RWPE2 (cell line): ENCODE results near the gene SFTPB.
"Not testable (repeated sequence)": the region's sequence is repeated elsewhere in the genome, so short reads cannot be mapped to it uniquely, and the experiment has no call there.

ENCODE experiments used
- ATAC-seq: fragments of 200-7000 bp; cut with Tn5 transposase; 3 replicates; pipeline ENCODE4 v1.9.1; 2021; ENCODE audit warnings: low read depth
- DNase-seq: peaks from one replicate; pipeline ENCODE4 v3.0.0-alpha.2; 2020; ENCODE audit warnings: low spot score
- H3K27ac ChIP-seq: fragments of 450-650 bp; 2 replicates; pipeline ENCODE4 v1.5.1; 2017; ENCODE audit warnings: mild to moderate bottlenecking; ENCODE audit not compliant: poor library complexity, severe bottlenecking
- H3K27me3 ChIP-seq: fragments of 250-450 bp; sonication (Bioruptor Pico); 2 replicates; pipeline ENCODE4 v1.5.1; 2021; ENCODE audit warnings: mild to moderate bottlenecking, moderate library complexity; ENCODE audit not compliant: insufficient read depth, poor library complexity, severe bottlenecking
- H3K36me3 ChIP-seq: fragments of 250-450 bp; sonication (Bioruptor Pico); 2 replicates; pipeline ENCODE4 v1.5.1; 2020; ENCODE audit warnings: low read depth, mild to moderate bottlenecking, moderate library complexity
- H3K4me1 ChIP-seq: fragments of 250-450 bp; sonication (Bioruptor Pico); 2 replicates; pipeline ENCODE4 v1.5.1; 2021; ENCODE audit warnings: mild to moderate bottlenecking, moderate library complexity; ENCODE audit not compliant: insufficient read depth, poor library complexity, severe bottlenecking
- H3K4me3 ChIP-seq: fragments of 250-450 bp; sonication (Bioruptor Pico); 2 replicates; pipeline ENCODE4 v1.5.1; 2021; ENCODE audit warnings: mild to moderate bottlenecking, moderate library complexity; ENCODE audit not compliant: severe bottlenecking
- H3K9me3 ChIP-seq: fragments of 250-450 bp; sonication (Bioruptor Pico); 2 replicates; pipeline ENCODE4 v1.5.1; 2021; ENCODE audit warnings: mild to moderate bottlenecking, moderate library complexity; ENCODE audit not compliant: severe bottlenecking
- TF ChIP-seq, protein P1 (sequence below): fragments of 450-650 bp; IDR thresholded peaks from one replicate; pipeline ENCODE4 v1.5.1; 2017; ENCODE audit warnings: mild to moderate bottlenecking, moderate library complexity; ENCODE audit not compliant: poor library complexity, severe bottlenecking

Gene SFTPB

DNA sequence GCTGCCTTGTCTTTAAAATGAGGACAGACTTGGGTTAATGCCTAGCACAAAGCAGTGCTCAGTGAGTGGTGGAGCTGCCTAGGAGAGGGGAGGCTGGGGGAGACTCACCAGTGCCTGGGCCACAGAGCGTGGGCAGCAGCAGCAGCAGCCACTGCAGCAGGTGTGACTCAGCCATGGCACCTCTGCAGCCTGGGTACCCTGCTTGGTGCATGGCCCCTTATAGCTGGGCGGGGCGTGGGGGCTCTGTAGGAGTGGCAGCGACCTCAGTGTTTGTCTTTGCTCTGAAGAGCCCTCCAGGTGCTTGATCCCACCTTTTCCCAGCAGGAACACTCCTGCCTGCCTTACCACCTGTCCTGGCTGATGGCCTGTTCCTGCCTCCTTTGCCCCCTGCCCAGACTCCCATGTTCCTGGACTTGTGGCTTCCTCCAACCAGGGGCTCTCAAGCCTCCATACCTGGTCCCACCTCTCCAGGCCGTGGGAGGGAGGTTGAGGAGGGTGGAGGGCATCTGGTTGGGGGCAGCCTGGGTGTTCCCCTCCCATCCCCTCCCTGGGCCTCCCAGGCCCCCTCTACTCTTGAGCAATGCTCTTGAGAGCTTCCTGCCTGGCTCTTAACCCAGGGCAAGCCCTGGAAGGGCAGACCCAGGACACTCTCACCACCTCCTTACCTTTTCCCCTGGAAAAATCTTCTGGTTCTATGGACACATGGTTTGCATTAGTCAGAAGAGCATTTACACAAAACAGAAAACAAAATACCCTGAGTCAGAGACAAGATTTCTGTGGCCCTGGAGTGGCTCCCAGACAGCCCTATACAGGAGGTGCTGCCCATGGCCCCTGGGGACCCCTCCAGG is at the start of gene SFTPB:
Gene SFTPB, minus strand, starts transcription at position 191 of the 848 bp plus-strand sequence. Its CDS starts 16 bp downstream, at position 175.
- no peaks in the 10 kb centered on the region for H3K4me1 ChIP-seq
- H3K36me3 ChIP-seq, result no peaks in the 10 kb centered on the region
- TF ChIP-seq, protein P1, sequence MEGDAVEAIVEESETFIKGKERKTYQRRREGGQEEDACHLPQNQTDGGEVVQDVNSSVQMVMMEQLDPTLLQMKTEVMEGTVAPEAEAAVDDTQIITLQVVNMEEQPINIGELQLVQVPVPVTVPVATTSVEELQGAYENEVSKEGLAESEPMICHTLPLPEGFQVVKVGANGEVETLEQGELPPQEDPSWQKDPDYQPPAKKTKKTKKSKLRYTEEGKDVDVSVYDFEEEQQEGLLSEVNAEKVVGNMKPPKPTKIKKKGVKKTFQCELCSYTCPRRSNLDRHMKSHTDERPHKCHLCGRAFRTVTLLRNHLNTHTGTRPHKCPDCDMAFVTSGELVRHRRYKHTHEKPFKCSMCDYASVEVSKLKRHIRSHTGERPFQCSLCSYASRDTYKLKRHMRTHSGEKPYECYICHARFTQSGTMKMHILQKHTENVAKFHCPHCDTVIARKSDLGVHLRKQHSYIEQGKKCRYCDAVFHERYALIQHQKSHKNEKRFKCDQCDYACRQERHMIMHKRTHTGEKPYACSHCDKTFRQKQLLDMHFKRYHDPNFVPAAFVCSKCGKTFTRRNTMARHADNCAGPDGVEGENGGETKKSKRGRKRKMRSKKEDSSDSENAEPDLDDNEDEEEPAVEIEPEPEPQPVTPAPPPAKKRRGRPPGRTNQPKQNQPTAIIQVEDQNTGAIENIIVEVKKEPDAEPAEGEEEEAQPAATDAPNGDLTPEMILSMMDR, result no peak
- H3K4me3 ChIP-seq, result no peak within 1 kb of the TSS
- no peaks in the 10 kb centered on the region for H3K9me3 ChIP-seq
- ATAC-seq, result no peak
- H3K27me3 ChIP-seq, result no peaks in the 10 kb centered on the region
- no peak for DNase-seq
- H3K27ac ChIP-seq, result no peak within 1 kb of the TSS

DNA sequence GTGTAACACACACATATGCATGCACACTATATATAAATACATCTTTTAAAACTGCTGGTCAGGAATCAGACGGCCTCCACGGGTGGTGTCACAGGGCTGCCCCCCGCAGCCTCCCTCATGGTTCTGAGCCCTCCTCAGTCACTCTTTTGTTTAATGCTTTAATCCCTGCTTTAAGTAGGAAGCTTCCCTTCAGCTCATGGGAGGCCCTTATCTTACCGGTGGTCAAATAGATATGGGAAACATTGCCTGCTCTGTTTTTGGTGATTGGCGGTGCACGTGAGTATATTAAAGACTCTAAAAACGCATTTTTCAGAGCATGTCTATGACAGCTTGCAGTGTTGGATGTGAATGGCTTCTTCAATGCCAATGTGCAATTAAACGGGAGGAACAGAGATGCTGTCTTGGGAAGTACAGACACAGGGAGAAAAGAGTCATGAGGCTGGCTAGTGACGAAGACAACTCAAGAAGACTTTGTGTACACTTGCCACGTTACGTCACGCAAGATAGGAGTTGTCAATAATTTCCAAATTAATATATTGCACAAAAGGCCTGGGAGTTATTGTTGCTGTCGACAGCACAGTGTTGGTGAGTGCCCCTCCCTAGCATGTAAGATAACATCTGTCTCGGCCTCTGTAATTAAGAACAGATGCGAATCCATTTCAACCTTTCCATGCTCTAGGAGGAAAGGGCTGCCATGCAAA is 49.5 kb upstream of the SFTPB start:
- H3K4me1 ChIP-seq, result no peaks in the 10 kb centered on the region
- no peak for DNase-seq
- no peaks in the 10 kb centered on the region for H3K27me3 ChIP-seq
- no peaks in the 10 kb centered on the region for H3K9me3 ChIP-seq
- H3K27ac ChIP-seq, result no peak overlapping the region
- no peaks in the 10 kb centered on the region for H3K36me3 ChIP-seq
- no peak for ATAC-seq
- H3K4me3 ChIP-seq, result no peak overlapping the region
- TF ChIP-seq, protein P1, result no peak

GRCh38 chr2:85716346-85716914 is 48.4 kb upstream of the SFTPB start:
- no peak for ATAC-seq
- no peaks in the 10 kb centered on the region for H3K4me1 ChIP-seq
- TF ChIP-seq, protein P1, result no peak
- no peaks in the 10 kb centered on the region for H3K27me3 ChIP-seq
- no peak for DNase-seq
- H3K9me3 ChIP-seq, result no peaks in the 10 kb centered on the region
- H3K4me3 ChIP-seq, result no peak overlapping the region
- H3K27ac ChIP-seq, result no peak overlapping the region
- H3K36me3 ChIP-seq, result no peaks in the 10 kb centered on the region

GRCh38 chr2:85714841-85715240 is 46.8 kb upstream of the SFTPB start:
- H3K27me3 ChIP-seq, result no peaks in the 10 kb centered on the region
- H3K36me3 ChIP-seq, result no peaks in the 10 kb centered on the region
- H3K4me1 ChIP-seq, result no peaks in the 10 kb centered on the region
- TF ChIP-seq, protein P1, result no peak
- ATAC-seq, result no peak
- no peaks in the 10 kb centered on the region for H3K9me3 ChIP-seq
- H3K4me3 ChIP-seq, result no peak overlapping the region
- no peak for DNase-seq
- H3K27ac ChIP-seq, result no peak overlapping the region

DNA sequence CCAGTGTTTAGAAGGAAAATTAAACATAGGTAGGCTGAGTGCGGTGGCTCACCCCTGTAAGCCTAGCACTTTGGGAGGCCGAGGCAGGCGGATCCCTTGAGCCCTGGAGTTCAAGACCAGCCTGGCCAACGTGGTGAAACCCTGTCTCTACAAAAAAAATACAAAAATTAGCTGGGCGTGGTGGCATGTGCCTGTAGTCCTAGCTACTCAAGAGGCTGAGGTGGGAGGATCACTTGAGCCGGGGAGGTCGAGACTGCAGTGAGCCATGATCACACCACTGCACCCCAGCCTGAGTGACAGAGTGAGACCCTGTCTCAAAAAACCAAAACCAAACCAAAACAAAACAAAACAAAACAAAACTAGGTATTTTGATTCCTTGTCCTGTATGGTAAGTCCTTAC is 46.4 kb upstream of the SFTPB start:
- H3K9me3 ChIP-seq, ATAC-seq, H3K27me3 ChIP-seq, H3K27ac ChIP-seq, H3K4me1 ChIP-seq, DNase-seq, H3K4me3 ChIP-seq, H3K36me3 ChIP-seq: not testable (repeated sequence)
